NCI-H1105 (cell line): Measurements from ENCODE around the gene OSM.
"Not testable (repeated sequence)": the region's sequence is repeated elsewhere in the genome, so short reads cannot be mapped to it uniquely, and the experiment has no call there.

Source experiments
- DNase-seq: peaks from one replicate; lab custom pipeline; 2025; lab: John Stamatoyannopoulos, UW

OSM gene

DNA sequence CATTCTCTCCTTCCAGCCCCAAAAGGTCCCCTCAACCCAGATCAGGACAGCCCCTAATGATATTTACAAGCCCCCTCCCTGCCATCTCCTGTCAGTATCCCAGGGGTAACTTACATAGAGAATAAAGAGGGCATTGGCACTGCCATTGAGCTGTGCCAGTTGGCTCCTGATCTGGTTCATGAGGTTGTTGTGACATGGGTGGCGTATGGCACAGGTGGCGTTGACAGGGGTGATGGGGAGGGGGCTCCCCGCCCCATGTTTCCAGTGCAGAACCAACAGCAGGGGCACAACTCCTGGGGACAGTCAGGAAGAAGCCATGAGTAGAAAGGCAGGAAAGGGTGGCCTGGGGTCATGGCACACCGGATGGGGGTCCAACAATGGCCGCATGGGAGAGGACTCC is 22.0 kb downstream of the OSM start:
- DNase-seq = no peak

DNA sequence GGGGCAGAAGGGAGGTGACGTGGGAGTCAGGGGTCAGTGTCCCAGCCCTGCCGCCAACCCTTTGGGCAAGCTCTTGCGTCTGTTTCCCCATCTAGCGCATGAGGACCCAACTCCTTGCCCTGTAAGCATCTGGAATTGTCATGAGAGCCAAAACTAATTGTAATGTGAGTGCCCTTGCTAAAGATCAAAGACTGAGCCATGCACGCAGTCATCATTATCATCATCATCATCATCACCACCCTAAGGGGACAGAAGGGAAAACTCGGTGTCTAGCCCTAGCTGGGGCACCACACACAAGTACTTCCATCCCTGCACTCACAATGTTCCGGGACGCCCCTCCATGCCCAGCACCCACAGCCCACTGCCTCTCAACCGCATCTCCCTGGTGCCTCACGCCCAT is 22.6 kb downstream of the OSM start:
- DNase-seq = no peak

DNA sequence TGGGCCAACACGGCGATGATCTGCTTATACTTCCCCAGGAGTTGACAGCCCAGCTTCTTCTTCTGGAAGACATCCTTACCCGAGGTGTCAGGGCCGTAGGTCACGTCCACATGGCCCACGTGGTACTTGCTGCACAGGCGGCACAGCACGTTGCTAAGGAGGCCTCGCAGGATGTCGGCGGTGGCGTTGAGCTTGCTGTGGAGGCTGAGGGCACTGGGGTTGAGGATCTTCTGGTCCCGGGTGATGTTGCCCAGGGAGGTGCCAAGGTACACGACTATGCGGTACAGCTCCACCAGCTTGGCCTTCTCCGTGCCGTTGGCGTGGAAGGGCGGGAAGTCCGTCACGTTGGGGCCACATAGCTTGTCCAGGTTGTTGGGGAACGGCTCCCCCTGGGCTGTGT is 23.0 kb downstream of the OSM start:
- DNase-seq = no peak

- no peak for DNase-seq
Measured at GRCh38 chr22:30241576-30242371, 24.9 kb downstream of the OSM start.

GRCh38 chr22:30240541-30241417 is 25.9 kb downstream of the OSM start:
- no peak for DNase-seq

DNA sequence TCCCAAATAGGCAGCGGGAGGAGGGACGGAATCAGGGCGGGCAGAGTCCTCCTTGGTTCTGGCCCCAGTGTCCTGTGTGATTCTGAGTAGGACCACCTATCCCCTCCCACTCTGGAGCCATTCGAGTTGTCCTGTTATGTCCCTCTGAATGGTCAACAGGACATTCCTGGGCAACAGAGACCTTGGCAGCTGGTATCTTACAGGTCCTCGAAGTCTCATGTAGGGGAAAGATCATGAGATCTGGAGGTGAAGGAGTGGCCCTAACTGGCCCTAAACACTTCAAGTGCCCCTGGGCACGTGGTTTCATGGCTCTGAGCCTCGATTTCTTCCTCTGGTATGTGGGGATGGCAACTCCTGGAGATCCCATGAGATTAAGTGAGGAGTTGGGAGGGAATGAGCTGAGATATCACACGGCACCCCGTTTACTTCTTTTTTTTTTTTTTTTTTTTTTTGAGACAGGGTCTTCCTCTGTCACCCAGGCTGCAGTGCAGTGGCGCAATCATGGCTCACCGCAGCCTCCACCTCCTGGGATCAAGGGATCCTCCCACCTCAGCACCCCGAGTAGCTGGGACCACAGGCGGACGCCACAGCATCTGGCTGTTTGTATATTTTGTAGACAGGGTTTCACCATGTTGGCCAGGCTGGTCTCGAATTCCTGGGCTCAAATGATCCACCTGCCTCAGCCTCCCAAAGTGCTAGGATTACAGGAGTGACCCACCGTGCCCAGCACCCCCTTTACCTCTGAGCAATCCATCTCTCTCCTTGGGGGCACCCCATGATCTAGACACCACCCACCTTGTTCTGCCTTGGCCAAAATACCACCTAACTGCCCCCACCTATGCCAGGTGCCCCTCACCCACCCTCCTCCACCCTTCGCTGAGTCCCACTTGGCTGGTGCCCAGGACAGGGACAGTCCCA is 26.9 kb downstream of the OSM start:
- DNase-seq = no peak

GRCh38 chr22:30238661-30239487 is 27.8 kb downstream of the OSM start:
- DNase-seq = no peak

GRCh38 chr22:30238136-30238535 is 28.5 kb downstream of the OSM start:
- no peak for DNase-seq

- DNase-seq = no peak
Measured at GRCh38 chr22:30236875-30237274, 29.8 kb downstream of the OSM start.

- DNase-seq = no peak
Measured at GRCh38 chr22:30235687-30236170, 30.9 kb downstream of the OSM start.

GRCh38 chr22:30234786-30235470 is 31.7 kb downstream of the OSM start:
- DNase-seq = no peak

DNA sequence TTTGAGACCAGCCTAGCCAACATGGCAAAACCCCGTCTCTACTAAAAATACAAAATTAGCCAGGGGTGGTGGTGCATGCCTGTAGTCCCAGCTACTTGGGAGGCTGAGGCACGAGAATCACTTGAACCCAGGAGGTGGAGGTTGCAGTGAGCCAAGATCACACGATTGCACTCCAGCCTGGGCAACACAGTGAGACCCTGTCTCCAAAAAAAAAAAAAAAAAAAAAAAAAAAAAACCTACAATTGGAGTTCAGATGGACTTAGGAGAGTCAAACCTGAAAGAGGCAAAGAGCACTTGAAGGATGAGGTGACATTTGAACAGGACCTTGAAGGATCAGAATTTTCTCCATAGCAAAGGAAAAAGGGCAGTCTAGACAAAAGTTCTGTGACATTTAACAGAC is 32.3 kb downstream of the OSM start:
- not testable (repeated sequence) for DNase-seq

- no peak for DNase-seq
Measured at GRCh38 chr22:30233582-30233981, 33.1 kb downstream of the OSM start.

GRCh38 chr22:30232716-30233218 is 33.9 kb downstream of the OSM start:
- DNase-seq = no peak

- DNase-seq = no peak
Measured at GRCh38 chr22:30230787-30231461, 35.7 kb downstream of the OSM start.

GRCh38 chr22:30230330-30230729 is 36.3 kb downstream of the OSM start:
- DNase-seq = no peak

DNA sequence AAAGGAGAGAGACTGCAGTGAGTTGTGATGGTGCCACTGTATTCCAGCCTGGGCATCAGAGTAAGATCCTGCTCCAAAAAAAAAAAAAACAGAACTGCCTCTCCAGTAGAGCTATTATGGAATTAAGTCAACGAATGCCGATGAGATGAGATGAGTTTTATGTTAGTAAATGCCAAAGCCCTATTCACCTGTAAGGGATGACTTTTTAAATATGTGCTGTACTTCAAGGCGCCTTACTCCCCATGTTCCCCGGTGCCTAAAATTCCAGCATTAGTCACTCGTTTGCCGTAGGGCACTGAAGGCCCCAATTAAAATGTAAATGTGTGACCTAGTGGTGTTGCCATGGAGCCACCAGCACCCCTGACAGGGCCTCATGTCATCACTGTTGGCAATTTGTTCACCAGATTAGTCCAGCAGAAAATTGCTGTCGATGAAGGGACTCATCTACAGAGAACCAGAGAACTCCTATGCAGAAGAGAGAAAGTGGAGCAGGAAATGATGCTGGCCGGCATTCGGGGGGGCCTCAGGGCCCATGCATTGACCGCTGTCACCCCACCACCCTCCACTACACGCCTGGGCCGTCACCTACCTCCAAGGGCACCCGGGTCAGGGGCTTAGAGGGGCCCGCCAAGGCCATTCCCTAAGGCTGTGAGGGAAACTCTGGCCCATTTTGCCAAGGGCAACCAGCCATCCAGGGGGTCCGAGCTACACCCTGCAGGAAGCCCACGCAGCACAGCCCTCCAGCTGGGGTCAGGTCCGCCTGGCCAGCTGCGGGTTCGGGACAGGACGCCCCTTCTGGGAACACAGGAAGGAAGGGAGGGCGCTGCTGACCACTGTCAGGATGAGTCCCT is 37.9 kb downstream of the OSM start:
- no peak for DNase-seq

GRCh38 chr22:30227438-30228228 is 39.0 kb downstream of the OSM start:
- no peak for DNase-seq
